NCI-H1048 (cell line): Measurements from ENCODE around the gene RASL12.
"Not testable (repeated sequence)": the region's sequence is repeated elsewhere in the genome, so short reads cannot be mapped to it uniquely, and the experiment has no call there.

ENCODE experiments used
- DNase-seq: peaks from one replicate; lab custom pipeline; 2025; lab: John Stamatoyannopoulos, UW

Gene RASL12

DNA sequence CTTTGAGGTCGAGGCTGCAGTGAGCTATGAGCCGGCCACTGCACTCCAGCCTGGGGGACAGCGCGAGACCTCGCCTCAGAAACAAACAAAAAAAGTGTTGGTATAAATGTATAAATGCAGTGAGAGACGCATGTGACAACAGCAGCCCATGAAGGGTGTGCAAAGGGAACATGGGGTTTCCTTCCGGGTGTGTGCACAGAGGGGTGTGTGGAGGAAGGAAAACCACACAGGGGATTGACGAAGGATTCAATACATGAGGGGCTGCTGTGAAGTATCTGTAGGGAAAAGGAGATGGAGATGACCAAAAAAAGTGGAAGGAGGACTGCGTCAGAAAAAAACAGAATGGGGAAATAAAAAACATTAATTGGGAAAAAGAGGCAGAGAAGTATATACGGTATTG is 39.5 kb downstream of the RASL12 start:
- DNase-seq: no peak

DNA sequence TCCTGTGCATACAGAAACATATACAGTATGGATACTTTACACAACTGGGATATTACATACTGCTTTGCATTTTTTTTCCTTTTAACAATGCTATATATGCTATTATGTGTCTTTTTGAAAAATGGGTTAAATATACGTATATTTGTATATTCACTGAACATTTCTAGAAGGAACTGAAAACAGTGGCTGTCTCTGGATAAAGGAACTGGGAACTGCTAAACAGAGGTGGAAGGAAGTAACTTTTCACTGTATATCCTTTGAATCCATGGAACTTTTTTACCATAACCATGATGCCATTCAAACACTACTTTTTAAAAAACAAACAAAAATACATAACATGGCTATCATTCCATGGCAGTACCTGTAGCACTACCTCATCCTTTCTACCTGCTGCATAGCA is 40.2 kb downstream of the RASL12 start:
- DNase-seq: no peak

DNA sequence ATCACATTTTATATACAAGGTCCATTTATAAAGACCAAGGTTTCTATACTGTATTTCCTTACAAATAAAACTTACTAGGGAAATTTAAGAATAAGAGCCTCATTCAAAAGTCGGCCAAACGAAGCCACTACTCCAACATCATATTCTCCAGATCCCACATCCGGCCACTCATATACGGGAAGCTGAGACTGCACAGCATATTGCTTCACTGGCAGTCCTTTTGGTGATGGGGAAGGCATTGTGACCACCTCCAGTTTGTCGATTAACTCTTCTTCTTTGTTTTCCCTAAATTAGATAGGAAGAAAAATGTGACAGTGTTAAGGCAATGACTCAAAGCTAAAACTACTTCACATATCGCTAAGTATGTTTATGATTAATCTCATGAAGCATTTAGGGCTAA is 41.0 kb downstream of the RASL12 start:
- DNase-seq: no peak

DNA sequence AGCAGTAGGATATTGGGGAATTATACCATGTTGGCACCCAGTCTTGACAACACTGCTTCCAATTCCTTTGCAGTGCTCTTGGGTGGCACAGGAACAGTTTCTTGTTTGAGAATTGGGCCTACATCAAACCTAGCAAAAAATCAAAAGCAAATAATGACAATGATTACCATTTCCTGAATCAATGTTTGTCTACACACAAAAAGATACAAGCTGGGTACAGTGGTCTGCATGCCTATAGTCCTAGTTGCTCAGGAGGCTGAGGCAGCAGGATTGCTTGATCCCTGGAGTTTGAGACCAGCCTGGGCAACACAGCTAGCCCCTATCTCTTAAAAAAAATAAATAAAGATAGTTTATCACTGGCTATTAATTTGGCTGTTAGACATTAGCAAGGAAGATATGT is 46.3 kb downstream of the RASL12 start:
- no peak for DNase-seq

DNA sequence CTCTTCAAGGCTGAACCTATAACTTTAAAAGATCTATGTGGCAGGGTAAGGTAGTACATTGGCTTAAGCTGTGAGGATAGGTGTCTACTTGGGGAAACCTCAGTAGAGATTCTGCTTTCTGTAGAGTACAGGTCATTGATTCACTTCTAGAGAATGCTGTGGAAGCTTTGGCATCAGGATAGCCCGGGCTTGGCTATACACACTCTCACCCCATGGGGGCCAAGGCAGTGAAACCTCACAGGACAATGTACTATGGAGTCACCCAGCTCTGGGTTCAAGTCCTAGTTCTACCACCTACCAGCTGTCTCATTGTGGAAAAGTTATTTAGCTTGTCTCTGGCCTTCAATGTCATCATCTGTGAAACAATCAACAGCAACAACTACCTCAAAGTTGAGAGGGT is 47.4 kb downstream of the RASL12 start:
- no peak for DNase-seq

DNA sequence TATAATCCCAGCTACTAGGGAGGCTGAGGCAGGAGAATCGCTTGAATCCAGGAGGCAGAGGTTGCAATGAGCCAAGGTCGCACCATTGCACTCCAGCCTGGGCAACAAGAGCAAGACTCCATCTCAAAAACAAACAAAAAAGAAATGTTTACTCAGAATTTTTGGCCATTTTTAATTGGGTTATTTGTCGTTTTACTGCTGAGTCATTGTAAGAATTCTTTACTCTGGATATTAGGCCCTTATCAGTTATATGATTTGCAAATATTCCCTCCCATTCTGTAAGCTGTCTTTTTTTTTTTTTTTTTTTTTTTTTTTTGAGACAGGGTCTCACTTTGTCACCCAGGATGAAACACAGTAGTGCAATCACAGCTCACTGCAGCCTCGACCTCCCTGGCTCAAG is 56.6 kb downstream of the RASL12 start:
- not testable (repeated sequence) for DNase-seq

- no peak for DNase-seq
Measured at GRCh38 chr15:65008983-65009382, 58.8 kb downstream of the RASL12 start.

DNA sequence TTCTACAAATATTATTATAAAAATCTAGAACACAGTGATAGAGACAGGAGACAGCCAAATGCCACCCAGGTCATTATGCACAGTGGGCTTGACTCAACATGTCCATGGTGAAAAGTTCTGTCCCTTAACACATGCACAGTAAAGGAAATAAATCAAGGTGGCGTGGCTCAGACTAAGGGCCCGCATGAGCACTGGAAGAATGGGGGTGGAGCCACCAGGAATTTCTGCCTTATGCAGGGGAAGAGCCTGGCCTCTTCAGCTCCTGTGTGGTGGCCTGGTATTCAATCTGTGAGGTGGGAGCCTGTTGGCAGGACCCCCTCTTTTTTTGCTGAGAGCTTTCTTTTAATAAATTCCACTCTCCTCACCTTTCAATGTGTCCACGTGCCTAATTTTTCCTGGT is 60.9 kb downstream of the RASL12 start:
- no peak for DNase-seq

- no peak for DNase-seq
Measured at GRCh38 chr15:65004993-65005392, 62.8 kb downstream of the RASL12 start.
